Left ventricle myocardium inferior (tissue), 1 donor: ENCODE measurements around the gene HOXB9. TPM values are rescaled to one million over a fixed set of nuclear protein-coding genes. Genes with fewer than 3 reads are reported as not detected.

Experiments
- DNase-seq: peaks from one replicate; pipeline ENCODE4 v3.0.0-alpha.2; 2020
- H3K27ac ChIP-seq: fragments of 200-600 bp; replicated peaks from 2 replicates; pipeline ENCODE4 v1.8.0; 2021
- H3K27me3 ChIP-seq: fragments of 200-600 bp; 2 replicates; pipeline ENCODE4 v1.8.0; 2021; ENCODE audit warnings: low read depth
- H3K36me3 ChIP-seq: fragments of 200-600 bp; 2 replicates; pipeline ENCODE4 v1.8.0; 2021
- H3K4me1 ChIP-seq: fragments of 200-600 bp; 2 replicates; pipeline ENCODE4 v1.8.0; 2021
- H3K4me3 ChIP-seq: fragments of 200-600 bp; 2 replicates; pipeline ENCODE4 v1.8.0; 2021; ENCODE audit warnings: mild to moderate bottlenecking, moderate library complexity
- H3K9me3 ChIP-seq: fragments of 200-600 bp; replicated peaks from 2 replicates; pipeline ENCODE4 v1.8.0; 2021
- intact Hi-C: fragments of 100-400 bp; cut with micrococcal nuclease; formaldehyde crosslinking; loops from one replicate; pipeline ENCODE4 v1.11.0; 2022
- total RNA-seq: library from RNA; stranded (reverse); fragmentation: NEBNext Ultra II Directional; extraction: Animal tissue kit (Norgen Biotek cat#: 25700); gene quantifications from one replicate; pipeline ENCODE4 v1.2.1, GENCODE V29; 2021
- TF ChIP-seq, protein P1 (sequence below): fragments of 200-600 bp; IDR thresholded peaks from 2 replicates; pipeline ENCODE4 v1.8.0; 2021; ENCODE audit warnings: antibody characterized with exemption, mild to moderate bottlenecking, borderline replicate concordance
- donor health status: DM: no; HTN: yes; CAD: no; lungs with severe emphysema.

HOXB9 gene
- total RNA-seq, 1 donor from 2014 or later, result not detected

DNA sequence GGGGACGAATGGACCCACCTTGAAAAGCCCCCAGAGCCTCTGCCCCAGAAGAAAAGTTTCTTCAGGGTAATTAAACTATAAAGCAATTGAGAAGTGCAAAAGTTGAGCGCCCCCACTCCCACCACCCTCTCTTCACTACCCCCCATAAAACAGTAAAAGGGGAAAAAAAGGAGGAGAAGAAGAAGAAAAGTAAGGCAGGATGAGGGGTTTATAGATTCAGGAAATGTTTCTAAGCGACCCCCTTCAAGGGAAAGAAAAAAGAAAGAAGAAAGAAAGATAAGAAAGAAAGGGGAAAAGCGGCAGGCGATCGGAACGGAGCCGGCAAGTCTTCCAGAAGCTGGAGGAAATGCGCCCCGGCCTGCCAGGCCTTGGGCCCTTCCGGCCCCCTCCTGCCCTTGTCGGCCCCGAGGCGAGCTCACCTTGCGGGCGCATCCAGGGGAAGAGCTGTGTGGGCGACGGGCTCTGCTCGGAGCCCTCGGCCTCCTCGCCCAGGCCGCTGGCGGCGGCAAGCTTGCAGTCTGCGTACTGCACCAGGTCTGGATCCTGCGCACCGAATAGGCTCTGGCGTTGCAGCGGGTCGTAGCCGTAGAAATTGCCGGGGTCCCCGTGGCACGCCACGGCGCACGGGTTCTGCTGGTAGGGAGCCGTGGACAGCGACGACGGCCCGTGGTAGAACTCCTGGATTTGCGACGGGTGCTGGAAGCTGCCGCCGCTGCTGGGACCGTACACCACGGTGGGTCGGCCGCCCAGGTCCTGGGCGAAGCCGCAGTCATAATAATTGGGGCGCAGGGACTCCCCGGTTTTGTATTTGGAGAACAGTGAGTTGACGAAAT, 12.1 kb downstream of the HOXB9 start:
- no peak for DNase-seq
- Histone ChIP-seq H3K27me3 (peaks cover 100% of the 10 kb centered on the region), H3K36me3 (no peaks in the 10 kb centered on the region), H3K4me3 (peak overlapping the region; percentile 35), H3K9me3 (no peaks in the 10 kb centered on the region), H3K27ac (no peak overlapping the region), H3K4me1 (peaks cover 61% of the 10 kb centered on the region)
- intact Hi-C loops, result loop anchor here (10.0 kb wide), 1 partner anchor 279 kb away; no protein-coding TSS in a partner anchor
- TF ChIP-seq, protein P1, sequence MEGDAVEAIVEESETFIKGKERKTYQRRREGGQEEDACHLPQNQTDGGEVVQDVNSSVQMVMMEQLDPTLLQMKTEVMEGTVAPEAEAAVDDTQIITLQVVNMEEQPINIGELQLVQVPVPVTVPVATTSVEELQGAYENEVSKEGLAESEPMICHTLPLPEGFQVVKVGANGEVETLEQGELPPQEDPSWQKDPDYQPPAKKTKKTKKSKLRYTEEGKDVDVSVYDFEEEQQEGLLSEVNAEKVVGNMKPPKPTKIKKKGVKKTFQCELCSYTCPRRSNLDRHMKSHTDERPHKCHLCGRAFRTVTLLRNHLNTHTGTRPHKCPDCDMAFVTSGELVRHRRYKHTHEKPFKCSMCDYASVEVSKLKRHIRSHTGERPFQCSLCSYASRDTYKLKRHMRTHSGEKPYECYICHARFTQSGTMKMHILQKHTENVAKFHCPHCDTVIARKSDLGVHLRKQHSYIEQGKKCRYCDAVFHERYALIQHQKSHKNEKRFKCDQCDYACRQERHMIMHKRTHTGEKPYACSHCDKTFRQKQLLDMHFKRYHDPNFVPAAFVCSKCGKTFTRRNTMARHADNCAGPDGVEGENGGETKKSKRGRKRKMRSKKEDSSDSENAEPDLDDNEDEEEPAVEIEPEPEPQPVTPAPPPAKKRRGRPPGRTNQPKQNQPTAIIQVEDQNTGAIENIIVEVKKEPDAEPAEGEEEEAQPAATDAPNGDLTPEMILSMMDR, result no peak

DNA sequence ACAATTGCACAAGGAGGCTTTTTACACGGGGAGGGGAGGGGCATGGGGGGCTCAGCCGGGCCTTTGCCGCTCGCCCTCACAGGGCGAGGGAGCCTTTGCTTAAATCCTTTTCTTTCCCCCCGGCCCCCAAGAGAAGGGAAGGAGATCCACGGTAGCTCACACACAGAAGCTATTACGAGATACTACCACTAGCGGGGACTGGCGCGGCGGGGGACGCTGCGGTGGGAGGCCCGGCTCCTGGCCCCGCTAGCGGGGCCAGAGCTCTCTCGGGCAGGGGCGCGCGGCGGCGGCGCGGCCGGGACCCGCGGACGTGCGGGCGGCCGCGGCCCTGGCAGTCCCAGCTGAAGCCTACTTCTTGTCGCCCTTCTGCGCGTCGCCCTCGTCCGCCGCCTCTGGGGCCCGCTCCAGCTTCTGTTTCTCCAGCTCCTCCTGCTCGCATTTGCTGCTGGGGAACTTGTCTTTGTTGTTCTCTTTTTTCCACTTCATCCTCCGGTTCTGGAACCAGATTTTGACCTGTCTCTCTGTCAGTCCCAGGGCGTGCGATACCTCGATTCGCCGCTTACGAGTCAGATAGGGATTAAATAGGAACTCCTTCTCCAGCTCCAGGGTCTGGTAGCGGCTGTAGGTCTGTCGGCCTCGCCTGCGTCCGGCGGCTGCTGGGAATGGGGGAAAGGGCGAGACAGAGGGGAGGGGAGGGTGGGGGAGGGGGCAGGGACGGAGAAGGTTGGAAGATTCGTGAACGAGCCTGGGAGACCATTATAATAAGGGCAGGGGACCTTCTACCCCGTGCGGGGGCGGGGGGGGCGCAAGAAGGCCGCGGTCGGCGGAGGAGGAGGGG, 13.1 kb downstream of the HOXB9 start:
- TF ChIP-seq, protein P1, result peak; percentile 46
- Histone ChIP-seq H3K4me3 (peak overlapping the region; percentile 63), H3K27me3 (peaks cover 100% of the 10 kb centered on the region), H3K9me3 (no peaks in the 10 kb centered on the region), H3K4me1 (peaks cover 57% of the 10 kb centered on the region), H3K36me3 (no peaks in the 10 kb centered on the region), H3K27ac (peak overlapping the region; percentile 23)
- intact Hi-C loops, result loop anchor here (10.0 kb wide), 1 partner anchor 278 kb away; no protein-coding TSS in a partner anchor
- no peak for DNase-seq

DNA sequence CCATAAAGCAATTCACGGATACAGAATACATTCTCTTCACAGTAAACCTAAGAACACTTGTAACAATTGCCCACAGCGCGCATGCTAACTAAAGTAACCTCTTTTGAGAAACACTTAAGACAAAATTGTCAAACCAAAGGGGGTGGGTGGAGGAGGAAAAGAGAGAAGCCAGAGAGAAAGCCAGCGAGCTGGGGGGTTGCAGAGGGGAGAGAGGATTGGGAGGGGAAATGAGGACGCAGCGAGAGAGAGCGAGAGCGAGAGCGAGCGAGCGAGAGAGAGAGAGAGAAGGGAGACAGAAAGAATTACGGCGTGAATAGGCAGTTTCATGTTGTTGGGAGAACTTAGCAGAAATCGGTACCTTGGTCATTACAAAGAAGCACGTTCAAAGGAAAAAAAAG, 13.7 kb downstream of the HOXB9 start:
- intact Hi-C loops, result loop anchor here (10.0 kb wide), 1 partner anchor 278 kb away; no protein-coding TSS in a partner anchor

DNA sequence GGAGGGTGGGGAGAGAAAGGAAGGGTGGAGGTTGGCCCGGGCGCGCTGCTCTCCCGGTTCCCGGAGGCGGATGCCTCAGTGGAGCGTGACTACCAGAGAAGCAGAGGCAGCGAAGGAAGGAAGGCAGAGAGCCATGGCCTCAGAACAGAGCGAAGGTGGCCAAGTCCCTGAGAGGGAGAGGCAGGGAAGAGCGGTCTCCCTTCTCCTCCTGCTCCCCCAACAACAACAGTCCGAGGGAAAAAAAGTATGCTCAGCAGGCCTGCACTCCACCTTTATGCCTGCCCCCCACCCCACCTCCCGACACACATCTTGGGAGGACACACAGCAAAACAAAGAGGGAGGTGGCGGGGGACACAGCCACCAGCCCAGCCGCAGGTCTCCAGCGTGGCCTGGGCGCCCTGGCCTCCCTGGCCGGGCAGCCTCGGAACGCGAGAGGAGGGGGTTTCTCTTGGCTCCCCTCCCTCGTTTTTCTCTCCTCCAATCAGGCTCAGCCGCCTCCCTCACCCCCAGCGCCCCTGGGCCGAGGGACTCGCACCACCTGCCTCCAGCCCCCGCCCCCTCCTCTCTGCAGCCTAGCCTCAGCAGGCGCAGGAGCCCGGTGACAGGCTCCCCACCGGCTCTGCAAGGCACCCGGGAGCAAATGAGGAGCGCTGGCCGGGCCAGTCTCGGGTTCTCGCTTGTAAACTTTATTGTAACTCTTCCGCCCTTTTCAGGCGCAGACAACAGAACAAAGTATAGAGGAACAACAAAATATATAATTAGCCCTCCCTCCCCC, 14.3 kb downstream of the HOXB9 start:
- TF ChIP-seq, protein P1, result no peak

More for the DNA sequence above, 13.7 kb downstream of the HOXB9 start:
- peak overlapping the region; percentile 63 for H3K4me3 ChIP-seq
- H3K27ac ChIP-seq, result no peak overlapping the region
- peaks cover 100% of the 10 kb centered on the region for H3K27me3 ChIP-seq
- DNase-seq, result no peak
- no peaks in the 10 kb centered on the region for H3K9me3 ChIP-seq
- TF ChIP-seq, protein P1, result no peak
- peaks cover 51% of the 10 kb centered on the region for H3K4me1 ChIP-seq
- H3K36me3 ChIP-seq, result no peaks in the 10 kb centered on the region

DNA sequence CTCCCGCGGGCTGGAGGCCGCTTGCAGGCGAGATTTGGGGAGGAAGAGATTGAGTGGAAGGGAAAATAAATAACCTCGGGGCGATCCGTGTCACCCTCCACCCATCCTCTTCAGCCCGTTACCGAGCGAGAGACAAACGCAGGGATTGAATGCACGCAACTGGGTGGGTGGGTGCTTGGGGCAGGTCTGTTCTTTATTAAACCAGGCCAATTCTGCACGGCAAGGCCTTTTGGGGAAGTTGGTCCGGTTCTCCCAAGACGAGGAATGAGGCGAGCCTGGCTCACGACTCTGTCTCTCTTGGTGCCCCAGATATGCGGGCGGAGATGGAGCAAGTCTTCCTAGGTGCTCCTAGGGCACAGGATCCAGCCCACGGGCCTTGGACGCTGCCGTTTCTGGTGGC, 14.9 kb downstream of the HOXB9 start:
- TF ChIP-seq, protein P1, result no peak
- no peak for DNase-seq
- intact Hi-C loops, result loop anchor here (10.0 kb wide), 1 partner anchor 276 kb away; no protein-coding TSS in a partner anchor
- Histone ChIP-seq H3K36me3 (no peaks in the 10 kb centered on the region), H3K4me1 (peaks cover 50% of the 10 kb centered on the region), H3K4me3 (peak overlapping the region; percentile 63), H3K27ac (peak overlapping the region; percentile 62), H3K9me3 (no peaks in the 10 kb centered on the region), H3K27me3 (peaks cover 100% of the 10 kb centered on the region)

More for the DNA sequence above, 14.3 kb downstream of the HOXB9 start:
- no peak for DNase-seq
- H3K4me3 ChIP-seq, result peak overlapping the region; percentile 63
- H3K36me3 ChIP-seq, result no peaks in the 10 kb centered on the region
- peaks cover 100% of the 10 kb centered on the region for H3K27me3 ChIP-seq
- peaks cover 50% of the 10 kb centered on the region for H3K4me1 ChIP-seq
- peak overlapping the region; percentile 62 for H3K27ac ChIP-seq
- intact Hi-C loops, result loop anchor here (10.0 kb wide), 1 partner anchor 277 kb away; no protein-coding TSS in a partner anchor
- H3K9me3 ChIP-seq, result no peaks in the 10 kb centered on the region
